ENCODE results near the gene CCNJ.
"Not testable (repeated sequence)": the region's sequence is repeated elsewhere in the genome, so short reads cannot be mapped to it uniquely, and the experiment has no call there.

The CCNJ gene, protein sequence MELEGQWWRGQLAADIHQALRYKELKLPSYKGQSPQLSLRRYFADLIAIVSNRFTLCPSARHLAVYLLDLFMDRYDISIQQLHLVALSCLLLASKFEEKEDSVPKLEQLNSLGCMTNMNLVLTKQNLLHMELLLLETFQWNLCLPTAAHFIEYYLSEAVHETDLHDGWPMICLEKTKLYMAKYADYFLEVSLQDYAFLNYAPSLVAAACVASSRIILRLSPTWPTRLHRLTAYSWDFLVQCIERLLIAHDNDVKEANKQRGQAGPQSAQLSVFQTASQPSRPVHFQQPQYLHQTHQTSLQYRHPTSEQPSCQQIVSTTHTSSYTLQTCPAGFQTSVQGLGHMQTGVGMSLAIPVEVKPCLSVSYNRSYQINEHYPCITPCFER

DNA sequence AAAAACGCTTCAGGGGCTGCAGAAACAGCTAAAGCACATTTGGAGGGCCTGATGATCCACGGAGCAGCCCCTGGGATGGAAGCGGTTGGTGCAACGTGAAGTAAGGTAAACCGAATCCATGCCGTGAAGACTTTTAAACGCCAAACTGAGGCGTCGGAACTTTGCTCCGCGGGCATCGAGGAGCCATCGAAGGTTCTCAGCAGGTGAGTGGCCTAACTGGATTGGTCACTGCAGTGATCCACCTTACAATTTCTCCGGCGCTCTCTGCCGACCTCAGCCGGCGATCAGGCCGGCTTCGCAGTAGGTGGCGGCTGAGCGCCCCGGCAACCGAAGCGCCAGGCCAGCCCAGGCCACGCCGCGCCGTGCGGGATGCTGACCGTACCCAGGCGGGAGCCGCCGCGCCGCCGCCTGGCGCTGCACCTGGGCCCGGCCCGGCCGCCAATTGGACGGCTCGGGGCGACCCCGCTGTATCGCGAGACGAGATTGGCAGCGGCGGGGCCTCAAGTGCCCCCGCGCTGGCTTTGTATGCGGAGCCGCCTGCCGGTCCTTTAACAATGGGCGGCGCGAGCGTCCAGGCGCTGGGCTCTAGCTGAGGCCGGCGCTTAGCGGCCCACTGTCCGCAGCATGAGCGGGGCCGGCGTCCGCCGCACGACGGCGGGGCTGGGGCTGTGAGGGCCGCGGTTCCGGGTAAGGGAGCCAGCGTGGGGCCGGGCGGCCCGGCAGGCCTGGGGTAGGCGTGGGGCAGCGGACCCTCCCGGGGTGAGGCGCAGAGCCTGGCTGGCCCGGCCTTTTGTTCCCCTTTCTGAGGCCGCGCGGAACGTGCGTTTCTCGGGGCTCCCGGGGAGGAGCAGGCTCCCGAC is at the start of gene CCNJ:
CCNJ (plus strand) TSS at position 551 of the 860 bp plus-strand sequence. CDS start 811 bp downstream, outside the sequence.
- DNase-seq (ENCODE audit: low read depth in 2 of 2) = peak; percentile 60 to 70

DNA sequence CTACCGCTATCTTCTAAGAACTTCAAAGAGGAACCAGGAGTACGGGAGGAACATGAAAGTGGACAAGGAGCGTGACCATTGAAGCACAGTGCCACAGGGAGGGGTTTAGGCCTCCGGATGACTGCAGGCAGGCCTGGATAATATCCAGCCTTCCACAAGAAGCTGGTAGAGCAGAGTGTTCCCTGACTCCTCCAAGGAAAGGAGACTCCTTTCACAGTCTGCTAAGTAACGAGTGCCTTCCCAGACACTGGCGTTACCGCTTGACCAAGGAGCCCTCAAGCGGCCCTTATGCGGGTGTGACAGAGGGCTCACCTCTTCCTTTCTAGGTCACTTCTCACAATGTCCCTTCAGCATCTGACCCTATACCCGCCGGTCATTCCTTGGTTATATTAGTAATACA is 49.0 kb upstream of the CCNJ start:
- not testable (repeated sequence) for DNase-seq (ENCODE audit: low read depth in 2 of 2)

DNA sequence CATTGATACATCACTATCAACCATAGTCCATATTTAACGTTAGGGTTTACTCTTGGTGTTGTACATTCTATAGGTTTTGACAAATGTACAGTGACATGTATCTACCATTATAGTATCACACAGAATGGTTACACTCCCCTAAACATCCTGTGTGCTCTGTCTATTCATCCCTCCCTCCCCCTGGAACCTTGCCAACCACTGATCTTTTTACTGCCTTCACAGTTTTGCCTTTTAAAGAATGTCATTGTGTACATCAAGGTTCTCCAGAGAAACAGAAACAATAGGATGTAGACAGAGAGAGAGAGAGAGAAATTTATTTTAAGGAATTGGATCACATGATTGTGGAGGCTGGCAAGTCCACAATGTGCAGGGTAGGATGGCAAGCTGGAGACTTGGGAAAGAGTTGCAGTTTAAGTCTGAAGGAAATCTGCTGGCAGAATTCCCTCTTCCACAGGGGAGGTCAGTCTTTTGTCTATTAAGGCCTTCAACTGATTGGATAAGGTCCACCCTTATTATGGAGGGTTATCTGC is 45.1 kb upstream of the CCNJ start:
- DNase-seq (ENCODE audit: low read depth in 2 of 2) = no peak

DNA sequence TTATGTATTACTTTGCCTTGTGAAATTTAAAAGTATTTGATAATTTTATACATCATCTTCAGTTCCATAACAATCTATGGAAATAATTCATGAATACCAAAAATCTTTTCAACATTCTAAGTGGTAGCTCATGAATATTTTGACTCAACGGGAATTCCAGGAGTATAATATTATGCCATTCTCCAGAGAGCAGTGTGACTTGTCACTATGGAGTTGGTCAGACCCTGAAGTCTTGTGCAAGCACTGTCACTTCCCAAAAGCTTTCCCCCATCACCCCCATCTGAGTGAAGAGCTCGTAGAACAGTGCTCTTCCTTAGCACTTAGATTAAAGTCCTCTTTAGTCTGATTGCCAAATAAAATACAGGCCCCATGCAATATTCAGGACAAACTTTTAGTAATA is 29.4 kb upstream of the CCNJ start:
- DNase-seq (ENCODE audit: low read depth in 2 of 2) = no peak

DNA sequence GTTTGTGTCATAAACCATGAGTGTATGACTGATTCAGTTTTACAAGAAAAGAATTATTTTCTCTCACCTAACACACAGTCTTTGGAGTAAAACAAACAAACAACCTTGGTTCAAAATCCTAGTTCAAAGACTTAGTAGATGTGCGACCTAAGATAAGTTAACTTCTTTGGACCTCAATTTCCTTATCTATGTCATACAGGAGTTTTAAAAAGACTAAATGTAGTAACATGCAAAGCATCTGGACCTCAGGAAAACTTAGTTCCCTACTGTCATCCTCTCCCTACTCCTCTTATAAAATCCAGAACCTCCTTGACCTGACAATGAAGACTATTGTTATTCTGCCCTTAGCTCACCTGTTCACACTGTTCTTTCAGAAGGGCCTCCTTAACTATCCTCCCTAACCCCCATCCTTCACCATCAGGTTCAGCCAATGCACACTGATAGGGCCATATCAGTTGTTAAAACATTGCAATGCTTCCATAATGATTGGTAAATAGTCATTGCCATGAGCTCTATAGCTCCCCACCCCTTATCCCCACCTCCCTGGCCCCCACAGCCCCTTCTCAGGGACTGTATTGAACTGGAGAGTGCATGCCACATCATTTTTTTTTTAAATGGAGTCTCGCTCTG is 28.8 kb upstream of the CCNJ start:
- no peak for DNase-seq (ENCODE audit: low read depth in 2 of 2)

DNA sequence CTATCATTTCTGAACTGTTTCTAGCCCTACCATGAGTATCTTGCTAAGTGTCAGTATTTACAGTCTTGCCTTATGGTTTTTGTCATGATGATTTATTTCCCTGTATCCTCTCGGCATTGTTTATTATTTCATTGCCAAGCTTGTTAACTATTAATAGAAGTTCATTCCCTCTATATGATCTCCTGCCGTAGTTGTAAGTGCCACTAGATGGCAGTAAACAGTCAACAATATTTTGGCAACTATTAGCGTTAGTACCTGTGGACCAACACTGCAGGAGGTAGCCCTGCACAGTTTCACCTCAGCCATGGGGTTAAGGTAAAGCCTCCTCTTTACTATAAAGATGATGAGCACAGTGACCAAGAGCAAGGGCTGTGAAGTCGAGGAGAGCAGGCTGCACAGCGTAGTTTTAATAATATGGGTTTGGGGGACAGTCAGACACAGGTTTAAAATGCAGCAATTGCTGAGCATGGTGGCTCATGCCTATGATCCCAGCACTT is 26.1 kb upstream of the CCNJ start:
- DNase-seq (ENCODE audit: low read depth in 2 of 2) = no peak

DNA sequence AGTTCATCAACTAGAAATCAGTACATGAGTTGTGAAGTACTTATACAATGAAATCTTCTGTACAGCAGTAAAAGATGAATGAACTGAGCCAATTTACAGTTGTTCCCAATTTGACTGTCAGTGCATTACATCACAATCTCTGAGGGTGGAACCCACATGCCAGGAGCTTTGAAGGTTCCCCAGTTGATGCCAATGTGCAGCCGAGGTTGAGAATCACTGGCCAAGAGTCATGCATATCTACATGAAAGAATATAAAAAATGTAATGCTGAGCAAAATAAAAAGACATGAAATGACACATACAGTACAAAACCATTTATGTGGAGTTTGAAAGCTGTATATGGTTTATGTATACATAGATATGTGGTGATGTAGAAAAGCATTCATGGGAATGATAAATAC is 22.1 kb upstream of the CCNJ start:
- no peak for DNase-seq (ENCODE audit: low read depth in 2 of 2)

DNA sequence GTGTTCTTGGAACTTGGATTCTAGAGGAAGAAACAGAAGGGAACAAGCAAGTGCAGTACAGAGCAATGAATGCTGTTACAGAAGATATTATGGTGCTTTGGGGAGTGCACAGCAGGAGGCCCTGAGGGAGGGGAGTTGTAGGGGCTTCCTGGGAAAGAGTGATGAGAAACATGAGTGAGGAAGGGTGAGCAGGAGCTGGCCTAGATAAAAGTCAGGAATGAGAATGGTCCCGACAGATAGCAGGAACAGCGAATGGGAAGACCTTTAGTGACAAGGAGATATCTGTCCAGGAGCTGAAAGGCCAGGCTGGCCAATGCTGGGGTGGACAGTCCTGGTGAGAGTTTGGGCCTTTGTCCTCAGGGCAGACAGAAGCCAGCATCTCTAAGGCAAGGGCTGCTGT is 20.6 kb upstream of the CCNJ start:
- no peak for DNase-seq (ENCODE audit: low read depth in 2 of 2)

DNA sequence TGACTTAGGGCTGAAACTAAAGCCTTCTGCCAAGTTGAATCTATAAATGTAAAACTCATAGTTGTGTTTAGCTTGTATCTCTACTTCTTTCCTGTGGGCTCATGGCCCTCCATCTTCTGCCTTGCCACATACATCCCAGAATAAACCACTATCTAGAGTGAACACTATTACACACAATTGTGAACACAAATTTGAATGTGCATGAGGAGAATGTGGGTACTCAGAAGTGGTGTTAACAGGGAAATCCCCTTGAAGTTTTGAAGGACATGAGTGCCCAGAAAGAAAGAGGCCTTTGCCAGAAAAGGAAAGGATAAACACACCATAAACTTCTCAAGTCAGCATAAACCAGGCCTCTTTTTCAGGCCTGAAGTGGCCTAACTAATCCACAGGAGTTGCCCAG is 20.2 kb upstream of the CCNJ start:
- DNase-seq (ENCODE audit: low read depth in 2 of 2) = no peak

DNA sequence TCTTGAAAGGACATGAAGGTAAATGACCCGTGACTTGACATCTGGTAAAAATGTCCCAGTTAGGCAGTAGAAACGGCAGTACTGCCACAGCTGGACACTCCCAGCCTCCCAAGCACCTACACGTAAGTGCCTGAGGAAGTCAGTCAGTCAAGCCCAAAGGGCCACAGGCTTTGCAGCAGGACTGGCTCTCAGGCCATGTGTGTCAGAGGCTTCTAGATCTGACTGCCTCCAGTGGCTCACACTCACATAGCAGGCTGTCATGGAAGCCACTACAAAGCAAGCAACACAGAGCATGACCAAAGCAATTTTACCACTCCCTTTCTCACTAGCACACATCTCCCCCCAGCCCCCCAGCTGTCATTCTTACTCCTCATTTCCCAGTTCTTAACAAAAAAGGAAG is 17.8 kb upstream of the CCNJ start:
- no peak for DNase-seq (ENCODE audit: low read depth in 2 of 2)

DNA sequence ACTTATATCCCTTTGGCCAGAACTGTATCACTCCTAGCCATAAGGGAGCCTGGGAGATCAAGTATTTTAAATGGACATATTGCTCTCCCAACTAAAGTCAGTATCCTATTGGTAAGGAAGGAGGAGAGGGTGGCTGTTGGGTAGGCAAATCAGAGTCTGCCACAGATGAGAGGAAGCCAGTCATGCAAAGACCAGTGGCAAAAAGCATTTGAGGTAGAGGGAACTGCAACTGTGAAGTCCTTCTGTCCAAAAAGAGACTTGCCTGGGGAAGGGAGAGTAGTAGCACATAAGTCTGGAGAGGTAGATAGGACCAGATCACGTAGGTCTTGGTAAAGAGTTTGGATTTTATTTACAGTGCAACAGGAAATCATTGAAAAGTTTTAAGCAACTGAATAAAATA is 8.8 kb upstream of the CCNJ start:
- no peak for DNase-seq (ENCODE audit: low read depth in 2 of 2)

DNA sequence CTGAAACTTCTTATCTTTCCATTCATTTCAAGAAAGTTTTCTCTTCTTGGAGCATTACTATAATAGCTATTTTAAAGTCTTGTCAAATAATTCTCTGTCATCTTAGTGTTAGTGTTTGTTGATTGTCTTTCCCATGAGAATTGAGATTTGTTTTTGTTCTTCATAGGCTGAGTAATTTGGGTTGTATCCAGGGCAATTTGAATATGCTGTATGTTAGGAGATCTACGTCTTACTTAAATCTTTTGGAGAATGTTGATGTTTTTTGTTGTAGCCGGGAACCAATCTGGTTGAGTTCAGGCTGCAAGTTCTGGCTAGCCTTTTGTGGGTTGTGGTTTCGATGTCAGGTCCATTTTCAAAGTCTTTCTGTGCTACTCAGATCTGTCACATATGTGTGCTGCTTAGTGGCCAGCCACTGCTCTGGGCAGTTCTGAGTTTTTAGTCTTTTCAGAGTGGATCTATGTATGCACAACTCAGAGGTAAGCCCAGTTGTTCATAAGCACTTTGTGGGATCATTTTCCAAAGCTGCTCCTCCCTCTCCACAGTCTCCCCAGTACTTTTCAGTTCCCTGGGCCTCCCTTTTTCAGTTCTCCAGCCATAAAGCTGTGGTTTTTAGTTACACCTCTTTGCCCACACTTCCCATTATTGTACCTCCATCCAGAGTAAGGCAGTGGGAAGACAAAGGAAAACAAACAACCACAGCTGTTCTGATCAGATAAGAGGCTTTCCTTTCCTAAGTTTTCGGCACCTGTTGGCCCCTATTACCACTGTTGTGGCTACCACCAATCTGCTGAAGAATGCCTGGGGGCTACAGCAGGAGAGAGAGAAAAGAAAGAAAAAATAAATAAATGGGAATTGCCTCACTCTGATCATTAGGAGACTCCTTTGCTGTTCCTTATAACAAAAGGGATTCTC is 4.7 kb upstream of the CCNJ start:
- no peak for DNase-seq (ENCODE audit: low read depth in 2 of 2)

DNA sequence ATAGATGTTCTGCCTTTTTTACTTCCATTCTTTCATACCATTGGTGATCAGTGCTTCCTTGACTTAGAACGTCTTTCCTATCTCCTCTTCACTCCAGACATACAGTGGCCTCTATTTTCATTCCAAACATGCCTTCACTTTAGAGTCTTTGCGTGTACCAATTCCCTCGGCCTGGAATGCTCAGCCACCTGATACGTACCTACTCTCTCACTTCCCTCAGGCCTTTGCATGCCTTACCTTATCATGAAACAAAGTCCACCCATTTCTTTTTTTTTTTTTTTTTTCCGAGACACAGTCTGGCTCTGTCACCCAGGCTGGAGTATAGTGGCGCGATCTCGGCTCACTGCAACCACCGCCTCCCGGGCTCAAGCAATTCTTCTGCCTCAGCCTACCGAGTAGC is 2.2 kb upstream of the CCNJ start:
- no peak for DNase-seq (ENCODE audit: low read depth in 2 of 2)

DNA sequence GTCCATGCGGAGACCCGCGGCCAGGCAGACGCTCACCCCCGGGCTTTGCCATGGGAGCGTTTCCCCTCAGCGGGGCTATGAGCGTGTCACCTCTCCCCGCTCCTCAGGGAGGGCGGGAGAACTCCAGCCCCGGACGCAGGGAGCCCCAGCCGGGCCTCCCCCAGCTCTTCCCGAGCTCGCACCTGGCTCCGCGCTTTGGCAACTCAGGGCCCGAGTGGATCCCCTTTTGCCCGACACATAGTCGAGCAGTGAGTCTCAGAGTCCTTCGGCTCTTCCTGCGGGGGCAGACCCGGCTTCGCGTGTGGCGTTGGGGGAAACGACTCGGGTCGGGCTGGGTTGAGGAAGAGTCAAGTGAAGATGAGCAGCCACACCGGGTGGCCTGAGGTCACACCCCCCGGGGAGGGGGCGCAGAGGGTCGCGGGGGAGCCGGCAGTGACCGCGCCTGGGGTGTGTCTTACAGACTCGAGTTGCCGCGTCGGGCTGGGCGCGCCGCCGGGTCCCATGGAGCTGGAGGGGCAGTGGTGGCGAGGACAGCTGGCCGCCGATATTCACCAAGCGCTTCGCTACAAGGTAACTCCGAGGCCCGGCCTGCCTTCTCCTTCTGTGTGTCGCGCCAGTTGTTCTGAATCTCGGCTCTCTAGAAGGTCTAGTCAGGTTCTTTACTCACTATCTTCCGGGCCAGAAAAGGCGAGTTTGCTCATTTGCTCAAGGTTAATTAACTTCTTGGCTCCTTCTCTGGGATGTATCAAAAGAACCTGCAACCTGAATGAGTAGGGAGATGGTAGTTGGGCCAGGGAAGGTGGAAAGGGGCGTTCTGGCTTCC is 721 bp downstream of the CCNJ start:
- peak; percentile 17 to 19 for DNase-seq (ENCODE audit: low read depth in 2 of 2)

DNA sequence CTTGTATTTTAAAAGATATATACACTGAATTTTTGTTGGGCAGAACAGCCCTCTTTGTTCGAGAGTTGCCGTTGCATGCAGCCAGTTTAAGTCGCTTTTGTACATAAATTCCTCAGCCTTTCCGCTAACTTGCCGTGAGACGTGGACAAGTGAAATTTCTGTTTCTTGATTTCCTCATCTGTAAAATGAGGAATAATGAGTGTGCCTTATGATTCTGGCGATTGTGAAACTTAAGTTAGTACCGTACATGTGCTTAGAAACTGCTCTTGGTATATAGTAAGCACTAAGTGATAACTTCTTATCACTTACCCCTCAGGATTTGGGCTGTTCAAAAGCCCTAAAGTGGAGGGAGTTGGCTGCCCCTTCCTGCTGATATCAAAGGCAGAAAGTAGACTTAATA is 1.4 kb downstream of the CCNJ start:
- DNase-seq (ENCODE audit: low read depth in 2 of 2) = no peak

DNA sequence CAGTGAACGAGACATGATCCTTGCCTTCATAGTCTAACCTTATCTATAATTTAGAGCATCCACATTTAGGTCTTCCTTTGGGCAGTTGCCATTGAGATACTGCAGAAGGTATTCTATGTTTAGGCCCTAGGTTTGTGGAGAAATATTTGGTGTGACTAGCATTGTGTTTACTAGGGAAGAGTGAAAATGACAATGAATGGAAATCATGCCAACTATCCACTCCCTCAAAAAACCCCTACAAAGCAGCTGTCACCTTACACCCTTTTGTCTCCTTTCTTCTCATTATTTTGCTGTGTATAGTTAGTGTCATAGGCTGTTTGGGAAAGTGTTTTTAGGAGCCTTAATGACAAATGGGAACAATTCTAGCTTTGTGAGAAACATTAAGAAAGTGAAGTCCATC is 3.2 kb downstream of the CCNJ start:
- no peak for DNase-seq (ENCODE audit: low read depth in 2 of 2)

DNA sequence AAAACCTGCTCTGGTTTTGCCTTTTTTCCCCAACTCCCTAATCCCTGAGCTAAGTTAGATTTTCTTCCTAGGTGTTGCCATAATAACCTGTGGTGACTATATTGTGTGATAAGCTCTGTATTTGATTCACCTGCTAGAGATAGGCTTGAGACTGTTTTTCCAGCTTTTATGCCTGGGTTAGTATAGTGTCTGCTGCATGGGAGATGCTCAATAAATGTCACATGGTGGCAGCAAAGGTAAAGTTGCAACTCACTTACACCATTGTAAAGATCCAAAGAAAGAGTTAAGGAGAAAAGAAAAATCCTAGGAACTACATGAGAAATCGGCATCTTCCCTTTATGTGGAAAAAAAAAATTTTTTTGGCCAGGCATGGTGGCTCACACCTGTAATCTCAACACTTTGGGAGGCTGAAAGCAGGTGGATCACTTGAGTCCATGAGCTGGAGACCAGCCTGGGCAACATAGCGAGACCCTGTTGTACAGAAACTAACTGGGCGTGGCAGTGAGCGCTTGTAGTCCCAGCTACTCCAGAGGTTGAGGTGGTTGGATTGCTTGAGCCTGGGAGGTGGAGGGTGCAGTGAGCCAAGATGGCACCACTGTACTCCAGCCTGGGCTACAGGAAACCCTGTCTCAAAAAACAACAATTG is 3.7 kb downstream of the CCNJ start:
- DNase-seq (ENCODE audit: low read depth in 2 of 2) = no peak

DNA sequence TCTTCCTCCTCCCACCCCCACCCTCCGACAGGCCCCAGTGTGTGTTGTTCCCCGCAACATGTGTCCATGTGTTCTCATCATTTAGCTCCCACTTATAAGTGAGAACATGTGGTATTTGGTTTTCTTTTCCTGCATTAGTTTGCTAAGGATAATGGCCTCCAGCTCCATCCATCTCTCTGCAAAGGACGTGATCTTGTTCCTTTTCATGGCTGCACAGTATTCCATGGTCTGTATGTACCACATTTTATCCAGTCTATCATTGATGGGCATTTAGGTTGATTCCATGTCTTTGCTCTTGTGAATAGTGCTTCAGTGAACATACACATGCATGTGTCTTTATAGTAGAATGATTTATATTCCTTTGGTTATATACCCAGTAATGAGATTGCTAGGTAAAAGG is 4.5 kb downstream of the CCNJ start:
- not testable (repeated sequence) for DNase-seq (ENCODE audit: low read depth in 2 of 2)

DNA sequence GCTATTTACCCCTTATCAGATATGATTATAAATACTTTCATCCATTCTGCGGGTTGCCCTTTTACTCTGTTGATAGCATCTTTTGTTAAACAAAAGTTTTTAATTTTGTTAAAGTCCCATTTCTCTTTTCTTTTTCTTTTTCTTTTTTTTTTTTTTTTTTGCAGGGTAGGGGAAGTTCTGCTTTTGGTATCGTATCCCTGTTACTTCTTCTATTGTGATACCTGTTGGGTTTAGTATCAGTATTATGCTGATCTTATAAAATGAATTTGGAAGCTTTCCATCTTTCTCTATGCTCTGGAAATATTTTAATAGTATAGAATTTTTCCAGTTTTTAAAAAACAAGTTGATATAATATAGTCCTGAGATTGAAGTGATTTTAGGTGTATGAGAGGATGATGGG is 6.0 kb downstream of the CCNJ start:
- DNase-seq (ENCODE audit: low read depth in 2 of 2) = no peak

DNA sequence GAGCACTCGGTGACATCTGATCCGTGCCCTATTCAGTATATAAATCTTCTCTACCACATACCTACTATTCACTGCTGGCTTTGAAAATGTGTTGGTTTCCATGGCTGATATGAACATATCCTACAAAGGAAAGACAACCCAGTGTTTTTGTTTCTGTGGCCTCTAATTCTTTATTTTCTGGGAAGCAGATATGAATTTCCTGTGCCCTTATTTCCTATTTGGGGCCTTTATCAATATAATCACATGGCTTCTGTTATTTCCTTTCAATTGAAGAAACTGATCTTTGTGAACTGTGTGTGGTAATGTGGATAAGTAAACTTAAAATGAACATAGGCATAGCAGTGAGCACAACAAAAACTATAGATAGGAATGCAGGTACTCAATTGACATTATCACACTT is 10.6 kb downstream of the CCNJ start:
- no peak for DNase-seq (ENCODE audit: low read depth in 2 of 2)

Data from stimulated activated CD8-positive, alpha-beta memory T cell treated with anti-CD3 and anti-CD28 coated beads, Interleukin-15, amount 100 ng/mL, for 4 hours (primary cell).